ENCODE data around the gene LYZL4. TPM values are rescaled to one million over a fixed set of nuclear protein-coding genes. Genes with fewer than 3 reads are reported as not detected.

The LYZL4 gene
- total RNA-seq, 1 experiment from 2014 or later, result not detected

DNA sequence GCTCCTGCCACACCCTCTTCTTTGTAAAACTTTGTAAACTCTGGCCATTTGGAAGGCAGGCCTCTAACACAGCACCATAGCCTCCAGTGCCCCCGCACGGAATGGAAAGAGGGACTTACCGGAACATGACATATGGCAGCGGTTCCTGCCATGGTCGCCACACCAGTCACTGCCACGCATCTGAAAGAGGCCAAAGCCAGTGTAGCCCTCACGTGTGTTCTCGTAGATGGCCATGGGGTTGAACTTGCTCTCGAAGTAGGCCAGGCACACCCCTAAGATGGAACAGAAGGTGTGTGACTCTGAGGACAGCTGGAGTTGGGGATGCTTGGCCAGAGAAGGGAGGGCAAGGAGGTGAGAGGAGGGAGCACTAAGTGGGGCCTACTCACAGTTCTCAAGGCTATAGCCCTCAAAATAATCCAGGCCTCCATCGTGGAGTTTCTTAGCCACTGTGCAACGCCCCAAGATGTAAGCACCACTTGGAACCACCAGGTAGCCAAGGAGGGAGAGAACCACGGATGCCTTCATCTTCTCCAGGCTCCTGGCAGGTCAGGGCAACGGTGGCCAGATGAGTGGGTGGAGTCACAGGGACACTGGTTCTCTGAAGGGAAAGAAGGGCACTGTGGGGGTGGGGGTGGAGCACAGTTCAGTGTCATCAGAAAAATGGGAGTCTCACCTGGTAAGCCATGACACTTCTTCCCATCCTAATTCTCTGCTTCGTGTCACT, 3.5 kb downstream of the LYZL4 start:
- H3K9me2 ChIP-seq (ENCODE audit: insufficient read depth), result no peaks in the 10 kb centered on the region
- DNase-seq (ENCODE audit: low read depth, low spot score) (no peak), ATAC-seq (no peak)
- no peak overlapping the region for H3K9ac ChIP-seq (ENCODE audit: low read length)
- no TSS peak for BruUV-seq (replicated peaks)
- no peak overlapping the region for H2AFZ ChIP-seq (ENCODE audit: low read depth, low read length, poor library complexity, severe bottlenecking)
- ChIA-PET POLR2A (no interaction called here), RAD21 (ENCODE audit: low non-redundant PET in 1 of 2, low total read pairs in 2 of 2, uncharacterized antibody in 2 of 2, unreplicated experiment in 2 of 2) (no interaction called here), CTCF (no interaction called here)
- no peaks in the 10 kb centered on the region for H3K79me2 ChIP-seq (ENCODE audit: insufficient read depth, low read length)
- no peak for TF ChIP-seq POLR2A (IDR thresholded peaks at IDR 0.05; ENCODE audit: borderline replicate concordance, extremely low read depth, insufficient read depth, insufficient read length)
- TF ChIP-seq EGR1 (IDR thresholded peaks at IDR 0.05; ENCODE audit: low read depth), result no peak
- TF ChIP-seq POLR2AphosphoS5 (IDR thresholded peaks at IDR 0.05; ENCODE audit: low read depth, low read length), result no peak
- TF ChIP-seq SP1 (IDR thresholded peaks at IDR 0.05; ENCODE audit: low read depth), result no peak
- TF ChIP-seq, protein P1, sequence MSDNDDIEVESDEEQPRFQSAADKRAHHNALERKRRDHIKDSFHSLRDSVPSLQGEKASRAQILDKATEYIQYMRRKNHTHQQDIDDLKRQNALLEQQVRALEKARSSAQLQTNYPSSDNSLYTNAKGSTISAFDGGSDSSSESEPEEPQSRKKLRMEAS (IDR thresholded peaks at IDR 0.05), result no peak
- TF ChIP-seq, protein P2, sequence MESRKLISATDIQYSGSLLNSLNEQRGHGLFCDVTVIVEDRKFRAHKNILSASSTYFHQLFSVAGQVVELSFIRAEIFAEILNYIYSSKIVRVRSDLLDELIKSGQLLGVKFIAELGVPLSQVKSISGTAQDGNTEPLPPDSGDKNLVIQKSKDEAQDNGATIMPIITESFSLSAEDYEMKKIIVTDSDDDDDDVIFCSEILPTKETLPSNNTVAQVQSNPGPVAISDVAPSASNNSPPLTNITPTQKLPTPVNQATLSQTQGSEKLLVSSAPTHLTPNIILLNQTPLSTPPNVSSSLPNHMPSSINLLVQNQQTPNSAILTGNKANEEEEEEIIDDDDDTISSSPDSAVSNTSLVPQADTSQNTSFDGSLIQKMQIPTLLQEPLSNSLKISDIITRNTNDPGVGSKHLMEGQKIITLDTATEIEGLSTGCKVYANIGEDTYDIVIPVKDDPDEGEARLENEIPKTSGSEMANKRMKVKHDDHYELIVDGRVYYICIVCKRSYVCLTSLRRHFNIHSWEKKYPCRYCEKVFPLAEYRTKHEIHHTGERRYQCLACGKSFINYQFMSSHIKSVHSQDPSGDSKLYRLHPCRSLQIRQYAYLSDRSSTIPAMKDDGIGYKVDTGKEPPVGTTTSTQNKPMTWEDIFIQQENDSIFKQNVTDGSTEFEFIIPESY (IDR thresholded peaks at IDR 0.05; ENCODE audit: extremely low read depth, insufficient replicate concordance, low read length), result no peak
- TF ChIP-seq, protein P3, sequence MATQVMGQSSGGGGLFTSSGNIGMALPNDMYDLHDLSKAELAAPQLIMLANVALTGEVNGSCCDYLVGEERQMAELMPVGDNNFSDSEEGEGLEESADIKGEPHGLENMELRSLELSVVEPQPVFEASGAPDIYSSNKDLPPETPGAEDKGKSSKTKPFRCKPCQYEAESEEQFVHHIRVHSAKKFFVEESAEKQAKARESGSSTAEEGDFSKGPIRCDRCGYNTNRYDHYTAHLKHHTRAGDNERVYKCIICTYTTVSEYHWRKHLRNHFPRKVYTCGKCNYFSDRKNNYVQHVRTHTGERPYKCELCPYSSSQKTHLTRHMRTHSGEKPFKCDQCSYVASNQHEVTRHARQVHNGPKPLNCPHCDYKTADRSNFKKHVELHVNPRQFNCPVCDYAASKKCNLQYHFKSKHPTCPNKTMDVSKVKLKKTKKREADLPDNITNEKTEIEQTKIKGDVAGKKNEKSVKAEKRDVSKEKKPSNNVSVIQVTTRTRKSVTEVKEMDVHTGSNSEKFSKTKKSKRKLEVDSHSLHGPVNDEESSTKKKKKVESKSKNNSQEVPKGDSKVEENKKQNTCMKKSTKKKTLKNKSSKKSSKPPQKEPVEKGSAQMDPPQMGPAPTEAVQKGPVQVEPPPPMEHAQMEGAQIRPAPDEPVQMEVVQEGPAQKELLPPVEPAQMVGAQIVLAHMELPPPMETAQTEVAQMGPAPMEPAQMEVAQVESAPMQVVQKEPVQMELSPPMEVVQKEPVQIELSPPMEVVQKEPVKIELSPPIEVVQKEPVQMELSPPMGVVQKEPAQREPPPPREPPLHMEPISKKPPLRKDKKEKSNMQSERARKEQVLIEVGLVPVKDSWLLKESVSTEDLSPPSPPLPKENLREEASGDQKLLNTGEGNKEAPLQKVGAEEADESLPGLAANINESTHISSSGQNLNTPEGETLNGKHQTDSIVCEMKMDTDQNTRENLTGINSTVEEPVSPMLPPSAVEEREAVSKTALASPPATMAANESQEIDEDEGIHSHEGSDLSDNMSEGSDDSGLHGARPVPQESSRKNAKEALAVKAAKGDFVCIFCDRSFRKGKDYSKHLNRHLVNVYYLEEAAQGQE (IDR thresholded peaks at IDR 0.05; ENCODE audit: low read depth), result no peak
- no peak for TF ChIP-seq ZNF274 (IDR thresholded peaks at IDR 0.05; ENCODE audit: low read depth, low read length)
- TF ChIP-seq RAD21 (IDR thresholded peaks at IDR 0.05; ENCODE audit: low read depth), result no peak
- no peak for TF ChIP-seq FOSL1 (IDR thresholded peaks at IDR 0.05; ENCODE audit: low read depth)
- TF ChIP-seq SRF (IDR thresholded peaks at IDR 0.05; ENCODE audit: low read depth), result no peak
- no peak for TF ChIP-seq ELF1 (IDR thresholded peaks at IDR 0.05; ENCODE audit: borderline replicate concordance, low read depth)
- no peak for TF ChIP-seq SIN3A (IDR thresholded peaks at IDR 0.05; ENCODE audit: low read depth)
- TF ChIP-seq CEBPB (IDR thresholded peaks at IDR 0.05; ENCODE audit: low read depth), result no peak
- TF ChIP-seq, protein P4, sequence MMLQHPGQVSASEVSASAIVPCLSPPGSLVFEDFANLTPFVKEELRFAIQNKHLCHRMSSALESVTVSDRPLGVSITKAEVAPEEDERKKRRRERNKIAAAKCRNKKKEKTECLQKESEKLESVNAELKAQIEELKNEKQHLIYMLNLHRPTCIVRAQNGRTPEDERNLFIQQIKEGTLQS (IDR thresholded peaks at IDR 0.05), result no peak
- TF ChIP-seq JUND (IDR thresholded peaks at IDR 0.05), result no peak
- no peak for TF ChIP-seq EZH2 (IDR thresholded peaks at IDR 0.05)
- no peak overlapping the region for H3K4me2 ChIP-seq (ENCODE audit: low read length)
- intact Hi-C loops (cut with micrococcal nuclease), result loop anchor here (1.0 kb wide), 1 partner anchor 28 kb away; no protein-coding TSS in a partner anchor
- no peaks in the 10 kb centered on the region for H3K36me3 ChIP-seq (ENCODE audit: control insufficient read depth in 1 of 2, insufficient read depth in 2 of 2, low read length in 2 of 2)
- no peak overlapping the region for H3K27ac ChIP-seq (ENCODE audit: low read depth, low read length)
- H3K9me3 ChIP-seq (ENCODE audit: control insufficient read depth in 1 of 2, insufficient read depth in 1 of 2, low read depth in 1 of 2, low read length in 2 of 2), result no peaks in the 10 kb centered on the region
- H3K4me1 ChIP-seq (ENCODE audit: control insufficient read depth in 1 of 2, insufficient read depth in 2 of 2, low read length in 2 of 2), result no peaks in the 10 kb centered on the region; a peak in 1 of 4 replicates
- no peak overlapping the region for H3K4me3 ChIP-seq (replicated peaks in 1 of 2; ENCODE audit: low read depth in 1 of 2, low read length in 2 of 2)
- no peaks in the 10 kb centered on the region for H3K27me3 ChIP-seq (ENCODE audit: insufficient read depth, low read length)
- no peaks in the 10 kb centered on the region for H4K20me1 ChIP-seq (ENCODE audit: insufficient read depth)
